SK-N-SH (cell line): ENCODE measurements around the gene NEURL2. TPM values are rescaled to one million over a fixed set of nuclear protein-coding genes. Genes with fewer than 3 reads are reported as not detected.

Source experiments
- CTCF ChIA-PET: fragments of 300-600, 350-600 bp; formaldehyde crosslinking; extraction: SDS; loops from one replicate; lab custom pipeline; 2021; lab: Yijun Ruan, JAX
- POLR2A ChIA-PET: fragments of 350-600 bp; sonication (Branson Sonifier 250); formaldehyde crosslinking; extraction: SDS; loops from one replicate; lab custom pipeline; 2020; ENCODE audit warnings: antibody characterized with exemption, inconsistent platforms; lab: Yijun Ruan, JAX
- DNase-seq: peaks from one replicate; pipeline ENCODE4 v3.0.0; 2012
- H2AFZ ChIP-seq: fragments of 200-600 bp; sonication (generic); 2 replicates; pipeline ENCODE4 v1.8.1; 2016; ENCODE audit warnings: antibody characterized with exemption, mild to moderate bottlenecking, low read depth
- H3F3A ChIP-seq: fragments of 200-600 bp; sonication (generic); replicated peaks from 2 replicates; pipeline ENCODE3; 2016; ENCODE audit warnings: antibody characterized with exemption, mild to moderate bottlenecking; ENCODE audit not compliant: insufficient read depth
- H3K27ac ChIP-seq, 2 experiments: fragments of 200-500 bp in 1 of 2; fragments of 200-600 bp in 1 of 2; sonication (Bioruptor generic) in 1 of 2; sonication (generic), shearing (Covaris generic) in 1 of 2; 2 replicates each; pipeline versions ENCODE4 v1.5.1 to v1.6.1; 2014 to 2016; ENCODE audit warnings: low read depth in 2 of 2, inconsistent platforms in 1 of 2, low read length in 1 of 2, mild to moderate bottlenecking in 1 of 2, mixed read lengths in 1 of 2
- H3K27me3 ChIP-seq: fragments of 200-600 bp; sonication (generic), shearing (Covaris generic); 2 replicates; pipeline ENCODE4 v1.6.1; 2016; ENCODE audit warnings: mixed run types; ENCODE audit not compliant: insufficient read depth
- H3K36me3 ChIP-seq, 2 experiments: fragments of 200-500 bp in 1 of 2; fragments of 200-600 bp in 1 of 2; sonication (Bioruptor generic) in 1 of 2; sonication (generic) in 1 of 2; replicated peaks in 1 of 2; 2 replicates each; pipeline versions ENCODE3 to v1.5.1; 2014 to 2016; ENCODE audit warnings: low read length in 1 of 2, mild to moderate bottlenecking in 1 of 2; ENCODE audit not compliant: insufficient read depth in 2 of 2, control insufficient read depth in 1 of 2
- H3K4me1 ChIP-seq, 2 experiments: fragments of 200-500 bp in 1 of 2; fragments of 200-600 bp in 1 of 2; sonication (Bioruptor generic) in 1 of 2; sonication (generic), shearing (Covaris generic) in 1 of 2; 2 replicates each; pipeline versions ENCODE4 v1.5.1 to v1.6.1; 2014 to 2016; ENCODE audit warnings: low read depth in 1 of 2, low read length in 1 of 2, mixed run types in 1 of 2; ENCODE audit not compliant: insufficient read depth in 2 of 2, control insufficient read depth in 1 of 2
- H3K4me2 ChIP-seq: fragments of 200-600 bp; sonication (generic), shearing (Covaris generic); 2 replicates; pipeline ENCODE4 v1.6.1; 2017; ENCODE audit warnings: mixed run types
- H3K4me3 ChIP-seq, 2 experiments: fragments of 200-500 bp in 1 of 2; fragments of 200-600 bp in 1 of 2; sonication (Bioruptor generic) in 1 of 2; sonication (generic), shearing (Covaris generic) in 1 of 2; 2 replicates each; pipeline versions ENCODE4 v1.5.1 to v1.8.1; 2014 to 2016; ENCODE audit warnings: low read depth in 2 of 2, inconsistent platforms in 1 of 2, low read length in 1 of 2, mild to moderate bottlenecking in 1 of 2, mixed read lengths in 1 of 2, moderate library complexity in 1 of 2
- H3K79me2 ChIP-seq: fragments of 200-600 bp; sonication (generic); 2 replicates; pipeline ENCODE4 v1.8.1; 2017; ENCODE audit warnings: mild to moderate bottlenecking; ENCODE audit not compliant: insufficient read depth
- H3K9ac ChIP-seq: fragments of 200-600 bp; sonication (generic); 2 replicates; pipeline ENCODE4 v1.6.1; 2017; ENCODE audit warnings: mixed run types
- H3K9me2 ChIP-seq: fragments of 200-600 bp; sonication (generic); 2 replicates; pipeline ENCODE4 v1.6.1; 2017; ENCODE audit warnings: mixed run types
- H3K9me3 ChIP-seq: fragments of 200-600 bp; sonication (generic); 2 replicates; pipeline ENCODE4 v1.6.1; 2017; ENCODE audit warnings: mixed run types, mild to moderate bottlenecking, moderate library complexity
- H4K20me1 ChIP-seq: fragments of 200-600 bp; sonication (generic); 2 replicates; pipeline ENCODE4 v1.6.1; 2017; ENCODE audit warnings: mild to moderate bottlenecking, mixed run types; ENCODE audit not compliant: insufficient read depth
- CHD2 ChIP-seq: fragments of 150-350 bp; IDR thresholded peaks from 2 replicates; pipeline ENCODE4 v1.6.1; 2018; ENCODE audit warnings: low read length; ENCODE audit not compliant: partially characterized antibody
- EZH2phosphoT487 ChIP-seq: fragments of 200-600 bp; sonication (generic); IDR thresholded peaks from 2 replicates; pipeline ENCODE4 v1.6.1; 2017; ENCODE audit warnings: low read depth, mixed run types, mild to moderate bottlenecking, antibody characterized with exemption, moderate library complexity, borderline replicate concordance
- MXI1 ChIP-seq: IDR thresholded peaks from 2 replicates; pipeline ENCODE4 v1.6.1; 2012; ENCODE audit warnings: mild to moderate bottlenecking, low read depth, low read length, improper control_type of control experiment
- NFIC ChIP-seq: IDR thresholded peaks from 2 replicates; pipeline ENCODE4 v1.4.0; 2012; ENCODE audit warnings: borderline replicate concordance
- NRF1 ChIP-seq: IDR thresholded peaks from 2 replicates; pipeline ENCODE4 v1.6.1; 2012; ENCODE audit warnings: low read depth, mild to moderate bottlenecking, low read length
- RAD21 ChIP-seq: IDR thresholded peaks from 2 replicates; pipeline ENCODE4 v1.6.1; 2012; ENCODE audit warnings: mild to moderate bottlenecking, low read length
- TCF12 ChIP-seq: IDR thresholded peaks from 2 replicates; pipeline ENCODE4 v1.4.0; 2012
- ZBTB33 ChIP-seq: IDR thresholded peaks from 2 replicates; pipeline ENCODE4 v1.4.0; 2012; ENCODE audit warnings: low read depth, borderline replicate concordance
- WGBS: methylation state at CpG from one replicate; pipeline ENCODE4 v1.1.6; 2017; ENCODE audit warnings: low lambda C conversion rate; 5-methylcytosine and 5-hydroxymethylcytosine counted together
- polyA plus RNA-seq, 3 experiments: library from polyadenylated mRNA; depleted of rRNA; stranded (reverse); fragments of >200 nt; gene quantifications; 2 replicates each; pipeline ENCODE4 v1.2.3, GENCODE V29; 2012
- TF ChIP-seq, protein P1 (sequence below): IDR thresholded peaks from 2 replicates; pipeline ENCODE4 v1.4.0; 2012; ENCODE audit warnings: low read depth, borderline replicate concordance
- TF ChIP-seq, protein P2 (sequence below): fragments of 150-350 bp; IDR thresholded peaks from 2 replicates; pipeline ENCODE4 v1.6.1; 2016; ENCODE audit warnings: mild to moderate bottlenecking, low read depth, low read length

Gene NEURL2
- polyA plus RNA-seq, 1 of the 3 experiments (the other 2 are of a cell fraction): 3.5 TPM

GRCh38 chr20:45934586-45935415 is 43.8 kb upstream of the NEURL2 start, which contains the start of gene PCIF1 (continued):
- TF ChIP-seq RAD21 (no peak), TCF12 (no peak), CHD2 (peak; percentile 86), NRF1 (peak; percentile 94)
- TF ChIP-seq, protein P1, sequence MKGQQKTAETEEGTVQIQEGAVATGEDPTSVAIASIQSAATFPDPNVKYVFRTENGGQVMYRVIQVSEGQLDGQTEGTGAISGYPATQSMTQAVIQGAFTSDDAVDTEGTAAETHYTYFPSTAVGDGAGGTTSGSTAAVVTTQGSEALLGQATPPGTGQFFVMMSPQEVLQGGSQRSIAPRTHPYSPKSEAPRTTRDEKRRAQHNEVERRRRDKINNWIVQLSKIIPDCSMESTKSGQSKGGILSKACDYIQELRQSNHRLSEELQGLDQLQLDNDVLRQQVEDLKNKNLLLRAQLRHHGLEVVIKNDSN: peak; percentile 78
- TF ChIP-seq, protein P2, sequence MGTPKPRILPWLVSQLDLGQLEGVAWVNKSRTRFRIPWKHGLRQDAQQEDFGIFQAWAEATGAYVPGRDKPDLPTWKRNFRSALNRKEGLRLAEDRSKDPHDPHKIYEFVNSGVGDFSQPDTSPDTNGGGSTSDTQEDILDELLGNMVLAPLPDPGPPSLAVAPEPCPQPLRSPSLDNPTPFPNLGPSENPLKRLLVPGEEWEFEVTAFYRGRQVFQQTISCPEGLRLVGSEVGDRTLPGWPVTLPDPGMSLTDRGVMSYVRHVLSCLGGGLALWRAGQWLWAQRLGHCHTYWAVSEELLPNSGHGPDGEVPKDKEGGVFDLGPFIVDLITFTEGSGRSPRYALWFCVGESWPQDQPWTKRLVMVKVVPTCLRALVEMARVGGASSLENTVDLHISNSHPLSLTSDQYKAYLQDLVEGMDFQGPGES: no peak

- peak; percentile 81 for DNase-seq
- under 1% methylated on average over 11 of the region's 34 CpGs for WGBS
- POLR2A ChIA-PET: interaction anchor here (0.9 to 4.4 kb wide), 11 partner anchors 9 to 142 kb away, joined by 3 to 46 read pairs (median 11); partner anchors contain the start of genes CTSA, DNTTIP1, NEURL2 and PLTP
- H3K9me2 ChIP-seq: no peaks in the 10 kb centered on the region
- no peaks in the 10 kb centered on the region for H3K9me3 ChIP-seq
- TF ChIP-seq TCF12: no peak
- peak; percentile 21 for TF ChIP-seq CHD2
- peak; percentile 21; the same call in 1 of the 2 replicates for TF ChIP-seq MXI1
- H3K4me2 ChIP-seq: peak overlapping the region; percentile 89
- peaks cover 10 to 26% of the 10 kb centered on the region in 2 experiments; a peak in 3 of 4 replicates for H3K4me1 ChIP-seq
- CTCF ChIA-PET: interaction anchor here (0.6 to 3.4 kb wide), 12 partner anchors 10 to 142 kb away, joined by 3 to 20 read pairs (median 5); partner anchors contain the start of genes CTSA, DNTTIP1, NEURL2 and WFDC3
- H3K79me2 ChIP-seq: peaks cover 71% of the 10 kb centered on the region
- H4K20me1 ChIP-seq: peaks cover 20% of the 10 kb centered on the region; the same call in 1 of the 2 replicates
- no peak overlapping the region for H2AFZ ChIP-seq
- H3K27me3 ChIP-seq: no peaks in the 10 kb centered on the region
- H3K27ac ChIP-seq: peak overlapping the region; percentile 98
- H3F3A ChIP-seq: peaks cover 11% of the 10 kb centered on the region
- H3K36me3 ChIP-seq: peaks cover 19 to 27% of the 10 kb centered on the region in 2 experiments
- H3K9ac ChIP-seq: peak overlapping the region; percentile 100
- peak overlapping the region; percentile 85 to 89 for H3K4me3 ChIP-seq
Measured at GRCh38 chr20:45934046-45934585, 43.1 kb upstream of the NEURL2 start.

DNA sequence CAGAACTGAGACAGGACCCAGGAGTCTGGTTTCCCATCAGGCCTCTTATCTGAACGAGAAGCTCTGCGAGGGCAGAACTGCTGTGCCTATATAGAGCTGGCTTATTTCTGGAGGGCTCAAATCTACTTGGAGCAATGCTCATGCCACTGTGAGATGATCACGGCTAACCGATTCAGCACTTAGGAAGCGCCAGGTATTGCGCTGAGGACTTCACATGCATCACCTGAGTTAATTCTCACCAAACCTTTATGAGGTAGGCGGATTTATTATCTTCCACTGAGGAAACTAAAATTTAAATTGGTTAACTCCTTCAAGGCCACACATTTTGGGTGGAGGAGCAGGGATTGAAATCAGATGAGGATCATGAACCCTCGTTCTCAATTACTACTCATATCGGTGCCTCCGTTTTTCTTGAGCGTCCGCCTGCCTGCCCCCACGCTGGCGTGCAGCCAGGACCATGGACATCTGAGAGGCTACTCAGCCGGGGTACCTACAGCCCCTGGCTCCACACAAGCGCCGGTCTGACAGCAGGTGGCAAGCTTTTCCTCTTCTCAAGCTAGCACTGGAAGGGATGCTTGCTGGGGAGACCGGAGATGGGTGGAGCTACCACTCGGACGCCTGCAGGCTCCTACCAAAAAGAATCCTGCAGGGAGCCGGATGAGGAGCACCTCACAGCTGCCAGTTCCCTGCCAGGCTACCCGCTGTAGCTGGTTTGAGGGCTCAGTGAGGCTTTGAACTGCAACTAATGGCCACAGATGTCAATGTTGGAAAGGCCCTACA is 42.4 kb upstream of the NEURL2 start:
- Histone ChIP-seq H3K4me2 (peak overlapping the region; percentile 89), H3K9me2 (no peaks in the 10 kb centered on the region), H3K9ac (peak overlapping the region; percentile 100), H2AFZ (no peak overlapping the region), H3F3A (peaks cover 11% of the 10 kb centered on the region), H3K36me3 (peaks cover 12 to 22% of the 10 kb centered on the region in 2 experiments), H3K4me1 (peaks cover 10 to 24% of the 10 kb centered on the region in 2 experiments; a peak in 3 of 4 replicates), H3K4me3 (peak overlapping the region; percentile 85 to 89), H3K27me3 (no peaks in the 10 kb centered on the region), H3K27ac (peak overlapping the region; percentile 98), H3K9me3 (no peaks in the 10 kb centered on the region), H4K20me1 (peaks cover 20% of the 10 kb centered on the region; the same call in 1 of the 2 replicates), H3K79me2 (peaks cover 66% of the 10 kb centered on the region)
- ChIA-PET POLR2A (interaction anchor here (0.9 to 4.4 kb wide), 11 partner anchors 8 to 142 kb away, joined by 3 to 46 read pairs (median 11); partner anchors contain the start of genes CTSA, DNTTIP1, NEURL2 and PLTP), CTCF (interaction anchor here (1.0 to 3.4 kb wide), 10 partner anchors 11 to 44 kb away, joined by 3 to 20 read pairs (median 6); partner anchors contain the start of genes CTSA and NEURL2)
- 55% methylated on average over 11 of the region's 22 CpGs for WGBS
- peak; percentile 81 for DNase-seq
- no peak for TF ChIP-seq EZH2phosphoT487
- TF ChIP-seq NFIC: peak; percentile 56
- TF ChIP-seq, protein P1: no peak
- no peak for TF ChIP-seq ZBTB33
